GM18520 (cell line): Measurements from ENCODE around the gene DOK1.
"Not testable (repeated sequence)": the region's sequence is repeated elsewhere in the genome, so short reads cannot be mapped to it uniquely, and the experiment has no call there.

Experiments used
- ATAC-seq: cut with Tn5 transposase; IDR thresholded peaks from one replicate; pipeline ENCODE4 v1.9.1; 2021; ENCODE audit not compliant: unreplicated experiment

DOK1 gene

GRCh38 chr2:74548285-74548899 lies 6.1 kb upstream of the DOK1 start:
- no peak for ATAC-seq

GRCh38 chr2:74548900-74549826 lies 5.4 kb upstream of the DOK1 start:
- no peak for ATAC-seq

- no peak for ATAC-seq
Measured at GRCh38 chr2:74550231-74550630, 4.3 kb upstream of the DOK1 start.

- ATAC-seq: no peak
Measured at GRCh38 chr2:74551530-74551929, 3.0 kb upstream of the DOK1 start.

- no peak for ATAC-seq
Measured at GRCh38 chr2:74551942-74552913, 2.3 kb upstream of the DOK1 start.

- ATAC-seq: no peak
Measured at GRCh38 chr2:74552914-74553811, 1.4 kb upstream of the DOK1 start.

GRCh38 chr2:74554820-74555531 lies 456 bp downstream of the DOK1 start:
- no peak for ATAC-seq

- ATAC-seq: no peak
Measured at GRCh38 chr2:74555610-74556103, 1.1 kb downstream of the DOK1 start.

- ATAC-seq: no peak
Measured at GRCh38 chr2:74556159-74556558, 1.6 kb downstream of the DOK1 start.

- ATAC-seq: no peak
Measured at GRCh38 chr2:74556831-74557370, 2.4 kb downstream of the DOK1 start.

- ATAC-seq: no peak
Measured at GRCh38 chr2:74558284-74559230, 4.0 kb downstream of the DOK1 start.

- ATAC-seq: no peak
Measured at GRCh38 chr2:74559912-74560311, 5.4 kb downstream of the DOK1 start.

- ATAC-seq: no peak
Measured at GRCh38 chr2:74560591-74560990, 6.1 kb downstream of the DOK1 start.

GRCh38 chr2:74561022-74561421 lies 6.5 kb downstream of the DOK1 start:
- not testable (repeated sequence) for ATAC-seq

- ATAC-seq: no peak
Measured at GRCh38 chr2:74562126-74562775, 7.7 kb downstream of the DOK1 start.

GRCh38 chr2:74564222-74564621 lies 9.7 kb downstream of the DOK1 start:
- ATAC-seq: no peak

GRCh38 chr2:74566076-74566753 lies 11.7 kb downstream of the DOK1 start:
- ATAC-seq: no peak
